GM13977 (cell line): Measurements from ENCODE around the gene COASY.
"Not testable (repeated sequence)": the region's sequence is repeated elsewhere in the genome, so short reads cannot be mapped to it uniquely, and the experiment has no call there.

Source experiments
- DNase-seq: peaks from one replicate; pipeline ENCODE4 v3.0.0; 2012; ENCODE audit warnings: low spot score
- CTCF ChIP-seq: IDR thresholded peaks from 2 replicates; pipeline ENCODE4 v1.5.1; 2012; ENCODE audit warnings: mild to moderate bottlenecking, control low read depth; ENCODE audit not compliant: insufficient read depth; ENCODE audit errors: extremely low read depth, missing control alignments
- in situ Hi-C: fragments of 300-500 bp; cut with MboI; formaldehyde crosslinking; loops from one replicate; pipeline ENCODE4 v1.12.0; 2022; ENCODE audit warnings: low sequenced_read_pairs, low pct_unique_long_range_greater_than_20kb, mixed read lengths, inconsistent platforms; ENCODE audit not compliant: unreplicated experiment

COASY gene

GRCh38 chr17:42537156-42537805, 24.7 kb upstream of the COASY start:
- no peak for DNase-seq
- in situ Hi-C loops: no loop called here
- TF ChIP-seq CTCF: no peak

- in situ Hi-C loops: no loop called here
- no peak for TF ChIP-seq CTCF
- no peak for DNase-seq
Observed at GRCh38 chr17:42537826-42538451, 24.0 kb upstream of the COASY start.

GRCh38 chr17:42538482-42538881, 23.5 kb upstream of the COASY start:
- no peak for TF ChIP-seq CTCF
- in situ Hi-C loops: no loop called here
- DNase-seq: no peak

- DNase-seq, in situ Hi-C loops: not testable (repeated sequence)
Observed at GRCh38 chr17:42540558-42540957, 21.4 kb upstream of the COASY start.

- in situ Hi-C loops: no loop called here
- no peak for TF ChIP-seq CTCF
- no peak for DNase-seq
Observed at GRCh38 chr17:42541041-42541833, 20.7 kb upstream of the COASY start.

- in situ Hi-C loops: no loop called here
- no peak for DNase-seq
- no peak for TF ChIP-seq CTCF
Observed at GRCh38 chr17:42543190-42544079, 18.5 kb upstream of the COASY start.
